Hippocampal formation (tissue), 2 donors: ENCODE measurements around the gene NDUFV2.
"Not testable (repeated sequence)": the region's sequence is repeated elsewhere in the genome, so short reads cannot be mapped to it uniquely, and the experiment has no call there.

Source experiments
- DNase-seq, 2 donors: peaks; one replicate each; lab custom pipeline; 2025; lab: John Stamatoyannopoulos, UW

The NDUFV2 gene

DNA sequence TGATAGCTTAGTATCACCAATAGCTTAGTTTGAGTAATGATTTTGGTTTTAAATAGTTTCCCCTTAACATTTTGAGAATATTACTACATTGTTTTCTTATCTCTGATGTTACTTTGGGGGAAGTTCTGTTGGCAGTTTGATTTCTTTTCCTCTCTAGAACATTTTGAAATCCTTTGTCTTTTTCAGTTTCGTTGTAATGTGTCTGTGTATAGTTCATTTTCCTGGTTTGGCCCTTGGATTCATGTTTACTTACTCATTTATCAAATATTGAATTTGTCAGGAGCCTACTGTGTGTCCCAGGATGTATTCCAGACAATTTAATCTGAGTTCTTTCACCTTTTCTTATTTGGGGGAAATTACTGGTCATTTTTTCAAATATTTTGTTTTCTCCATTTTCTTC, 50.8 kb downstream of the NDUFV2 start:
- no peak for DNase-seq

DNA sequence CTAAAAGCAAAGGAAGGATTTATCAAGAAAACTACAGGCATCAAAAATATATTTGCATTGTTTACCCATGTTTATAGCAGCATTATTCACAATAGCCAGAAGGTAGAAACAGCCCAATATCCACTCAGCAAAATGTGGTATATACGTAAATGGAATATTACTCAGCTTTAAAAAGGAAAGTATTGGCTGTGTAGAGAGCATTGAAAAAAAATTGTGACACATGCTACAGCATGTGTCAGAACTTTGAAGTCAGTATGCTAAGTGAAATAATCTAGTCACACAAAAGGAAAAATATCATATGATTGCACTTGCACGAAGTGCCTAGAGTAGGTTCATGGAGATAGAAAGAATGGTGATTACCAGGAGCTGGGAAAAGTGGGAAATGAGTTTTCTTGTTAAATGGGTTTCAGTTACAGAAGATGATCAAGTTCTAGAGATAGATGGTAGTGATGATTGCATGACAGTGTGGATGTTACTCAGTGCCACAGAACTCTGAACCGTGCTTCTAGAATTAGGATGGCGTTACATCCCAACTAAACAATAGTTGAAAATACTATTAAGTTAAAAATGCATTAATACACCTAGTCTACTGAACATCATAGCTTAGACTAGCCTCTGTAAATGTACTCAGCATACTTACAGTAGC, 54.2 kb downstream of the NDUFV2 start:
- no peak for DNase-seq

DNA sequence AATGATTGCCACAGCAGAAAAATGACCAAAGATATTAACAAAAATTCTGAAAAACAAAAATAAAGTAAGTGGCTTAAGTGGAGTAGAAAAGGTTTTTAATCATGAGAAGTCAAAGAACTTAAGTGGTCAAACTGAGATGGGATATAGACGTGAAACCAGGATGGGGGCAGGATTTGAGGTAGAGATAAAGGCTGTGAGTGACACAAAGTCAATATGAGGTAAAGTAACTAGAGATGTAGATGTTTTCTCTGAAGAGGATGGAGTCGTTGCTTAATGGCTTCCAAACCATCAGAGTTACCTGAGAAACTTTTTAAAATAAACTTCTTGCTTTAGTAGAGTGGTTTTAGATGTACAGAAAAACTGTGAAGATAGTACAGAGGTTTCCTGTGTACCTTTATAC, 55.3 kb downstream of the NDUFV2 start:
- no peak for DNase-seq

DNA sequence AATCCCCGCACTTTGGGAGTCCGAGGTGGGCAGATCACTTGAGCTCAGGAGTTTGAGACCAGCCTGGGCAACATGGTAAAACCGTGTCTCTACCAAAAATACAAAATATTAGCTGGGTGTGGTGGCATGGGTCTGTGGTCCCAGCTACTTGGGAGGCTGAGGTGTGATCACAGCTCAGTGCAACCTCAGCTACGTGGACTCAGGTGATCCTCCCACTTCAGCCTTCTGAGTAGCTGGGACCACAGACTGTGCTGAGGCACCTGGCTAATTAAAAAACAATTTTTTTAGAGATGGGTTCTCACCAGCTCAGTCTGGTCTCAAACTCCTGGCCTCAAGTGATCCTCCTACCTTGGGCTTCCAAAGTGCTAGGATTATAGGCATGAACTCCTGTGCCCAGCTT, 57.5 kb downstream of the NDUFV2 start:
- no peak for DNase-seq

DNA sequence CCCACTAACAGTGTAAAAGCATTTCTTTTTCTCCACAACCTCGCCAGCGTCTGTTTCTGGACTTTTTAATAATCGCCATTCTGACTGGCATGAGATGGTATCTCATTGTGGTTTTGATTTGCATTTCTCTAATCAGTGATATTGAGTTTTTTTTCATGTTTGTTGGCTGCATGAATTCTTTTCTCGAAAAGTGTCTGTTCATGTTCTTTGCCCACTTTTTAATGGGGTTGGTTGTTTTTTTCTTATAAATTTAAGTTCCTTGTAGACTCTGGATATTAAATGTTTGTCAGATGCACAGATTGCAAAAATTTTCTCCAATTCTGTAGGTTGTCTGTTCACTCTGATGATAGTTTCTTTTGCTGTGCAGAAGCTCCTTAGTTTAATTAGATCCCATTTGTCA, 60.2 kb downstream of the NDUFV2 start:
- not testable (repeated sequence) for DNase-seq

DNA sequence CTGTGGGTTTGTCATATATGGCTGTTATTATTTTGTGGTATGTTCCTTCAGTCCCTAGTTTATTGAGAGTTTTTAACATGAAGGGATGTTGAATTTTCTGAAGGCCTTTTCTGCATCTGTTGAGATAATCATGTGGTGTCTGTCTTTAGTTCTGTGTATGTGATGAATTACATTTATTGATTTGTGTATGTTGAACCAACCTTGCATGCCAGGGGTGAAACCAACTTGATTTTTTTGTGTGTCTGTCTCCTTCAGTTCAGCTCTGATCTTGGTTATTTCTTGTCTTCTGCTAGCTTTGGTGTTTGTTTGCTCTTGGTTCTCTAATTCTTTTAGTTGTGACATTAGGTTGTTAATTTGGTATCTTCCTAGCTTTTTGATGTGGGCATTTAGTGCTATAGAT, 61.6 kb downstream of the NDUFV2 start:
- DNase-seq, result not testable (repeated sequence)

DNA sequence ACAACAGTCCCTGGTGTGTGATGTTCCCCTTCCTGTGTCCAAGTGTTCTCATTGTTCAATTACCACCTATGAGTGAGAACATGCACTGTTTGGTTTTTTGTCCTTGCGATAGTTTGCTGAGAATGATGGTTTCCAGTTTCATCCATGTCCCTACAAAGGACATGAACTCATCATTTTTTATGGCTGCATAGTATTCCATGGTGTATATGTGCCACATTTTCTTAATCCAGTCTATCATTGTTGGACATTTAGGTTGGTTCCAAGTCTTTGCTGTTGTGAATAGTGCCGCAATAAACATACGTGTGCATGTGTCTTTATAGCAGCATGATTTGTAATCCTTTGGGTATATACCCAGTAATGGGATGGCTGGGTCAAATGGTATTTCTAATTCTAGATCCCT, 63.4 kb downstream of the NDUFV2 start:
- DNase-seq, result not testable (repeated sequence)

DNA sequence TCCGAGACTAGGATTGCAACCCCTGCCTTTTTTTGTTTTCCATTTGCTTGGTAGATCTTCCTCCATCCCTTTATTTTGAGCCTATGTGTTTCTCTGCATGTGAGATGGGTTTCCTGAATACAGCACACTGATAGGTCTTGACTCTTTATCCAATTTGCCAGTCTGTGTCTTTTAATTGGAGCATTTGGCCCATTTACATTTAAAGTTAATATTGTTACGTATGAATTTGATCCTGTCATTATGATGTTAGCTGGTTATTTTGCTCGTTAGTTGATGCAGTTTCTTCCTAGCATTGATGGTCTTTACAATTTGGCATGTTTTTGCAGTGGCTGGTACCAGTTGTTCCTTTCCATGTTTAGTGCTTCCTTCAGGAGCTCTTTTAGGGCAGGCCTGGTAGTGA, 67.0 kb downstream of the NDUFV2 start:
- DNase-seq, result not testable (repeated sequence)

DNA sequence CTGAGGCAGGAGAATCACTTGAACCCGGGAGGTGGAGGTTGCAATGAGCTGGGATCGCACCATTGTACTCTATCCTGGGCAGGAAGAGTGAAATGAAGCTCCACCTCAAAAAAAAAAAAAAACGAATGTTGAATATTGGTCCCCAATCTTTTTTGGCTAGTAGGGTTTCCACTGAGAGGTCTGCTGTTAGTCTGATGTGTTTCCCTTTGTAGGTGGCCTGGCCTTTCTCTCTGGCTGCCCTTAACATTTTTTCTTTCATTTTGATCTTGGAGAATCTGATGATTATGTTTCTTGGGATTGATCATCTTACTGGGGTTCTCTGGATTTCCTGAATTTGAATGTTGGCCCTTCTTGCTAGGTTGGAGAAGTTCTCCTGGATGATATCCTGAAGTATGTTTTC, 69.4 kb downstream of the NDUFV2 start:
- DNase-seq, result not testable (repeated sequence)

DNA sequence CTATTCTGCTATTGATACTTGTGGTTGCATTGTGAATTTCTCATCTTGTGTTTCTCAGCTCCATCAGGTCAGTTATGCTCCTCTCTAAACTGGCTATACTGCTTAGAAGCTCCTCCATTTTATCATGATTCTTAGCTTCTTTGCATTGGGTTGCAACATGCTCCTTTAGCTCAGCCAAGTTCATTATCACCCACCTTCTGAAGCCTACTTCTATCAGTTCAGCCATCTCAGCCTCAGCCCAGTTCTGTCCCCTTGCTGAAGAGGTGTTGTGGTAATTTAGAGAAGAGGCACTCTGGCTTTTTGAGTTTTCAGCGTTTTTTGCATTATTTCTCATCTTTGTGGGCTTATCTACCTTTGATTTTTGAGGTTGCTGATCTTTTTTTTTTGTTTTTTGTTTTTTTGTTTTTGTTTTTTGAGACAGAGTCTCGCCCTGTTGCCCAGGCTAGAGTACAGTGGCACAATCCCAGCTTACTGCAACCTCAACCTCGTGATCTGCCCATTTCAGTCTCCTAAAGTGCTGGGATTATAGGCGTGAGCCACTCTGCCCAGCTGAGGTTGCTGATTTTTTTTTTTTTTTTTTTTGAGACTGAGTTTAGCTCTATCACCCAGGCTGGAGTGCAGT, 70.1 kb downstream of the NDUFV2 start:
- no peak for DNase-seq

DNA sequence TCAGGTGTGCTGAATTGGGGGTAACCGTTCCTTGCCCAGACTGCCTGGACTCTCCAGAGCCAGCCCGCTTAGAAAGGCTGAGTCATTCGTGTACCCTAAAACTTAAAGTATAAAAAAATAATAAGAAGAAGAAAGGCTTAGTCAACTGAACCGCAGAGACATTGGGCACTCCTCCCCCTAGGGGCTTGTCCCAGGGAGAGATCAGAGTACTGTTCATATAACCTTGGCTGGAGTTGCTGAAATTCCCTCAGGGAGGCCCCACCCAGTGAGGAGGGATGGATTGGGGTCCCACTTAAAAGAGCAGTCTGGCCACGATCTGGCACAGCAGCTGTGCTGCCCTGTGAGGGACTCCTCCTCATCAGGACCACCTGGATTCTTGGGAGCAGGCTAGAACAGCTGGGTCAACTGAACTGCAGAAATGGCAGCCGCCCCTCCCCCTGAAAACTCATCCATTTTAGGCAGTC, 71.3 kb downstream of the NDUFV2 start:
- DNase-seq, result no peak

DNA sequence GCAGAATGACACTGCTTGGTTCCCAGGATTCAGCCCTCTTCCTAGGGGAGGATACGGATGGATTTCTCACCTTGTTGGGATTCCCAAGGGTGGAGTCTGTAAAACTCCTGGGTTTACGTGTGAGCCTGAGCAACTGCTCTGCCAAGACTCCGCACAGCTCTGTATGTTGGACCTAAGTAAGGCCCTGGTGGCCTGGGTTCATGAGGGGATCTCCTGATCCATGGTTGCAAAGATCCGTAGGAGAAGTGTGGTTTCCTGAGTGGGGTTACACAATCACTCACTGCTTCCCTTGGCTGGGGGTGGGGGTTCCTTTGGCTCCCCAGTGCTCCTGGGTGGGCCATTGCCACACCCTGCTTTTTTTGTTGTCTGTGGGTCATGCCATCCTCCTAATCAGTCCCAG, 71.8 kb downstream of the NDUFV2 start:
- DNase-seq, result no peak

DNA sequence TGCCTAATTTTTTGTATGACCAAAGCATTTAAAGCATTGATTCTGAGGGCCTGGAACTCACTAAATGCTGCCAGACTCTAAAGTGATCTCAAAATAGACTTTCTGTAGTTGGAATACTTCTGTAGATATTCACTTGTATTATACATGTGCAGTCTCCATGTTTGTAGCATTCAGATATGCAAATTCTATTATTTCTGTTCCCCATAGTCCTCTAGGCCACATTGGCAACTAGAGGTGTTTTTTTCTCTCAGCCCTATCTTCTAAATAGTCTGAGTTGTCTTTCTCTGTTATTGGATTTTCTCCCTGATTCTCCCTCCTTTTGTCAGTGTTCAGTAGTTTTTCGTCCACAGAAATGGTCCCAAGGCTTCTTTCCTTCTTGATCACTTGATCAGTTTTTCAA, 72.6 kb downstream of the NDUFV2 start:
- no peak for DNase-seq

DNA sequence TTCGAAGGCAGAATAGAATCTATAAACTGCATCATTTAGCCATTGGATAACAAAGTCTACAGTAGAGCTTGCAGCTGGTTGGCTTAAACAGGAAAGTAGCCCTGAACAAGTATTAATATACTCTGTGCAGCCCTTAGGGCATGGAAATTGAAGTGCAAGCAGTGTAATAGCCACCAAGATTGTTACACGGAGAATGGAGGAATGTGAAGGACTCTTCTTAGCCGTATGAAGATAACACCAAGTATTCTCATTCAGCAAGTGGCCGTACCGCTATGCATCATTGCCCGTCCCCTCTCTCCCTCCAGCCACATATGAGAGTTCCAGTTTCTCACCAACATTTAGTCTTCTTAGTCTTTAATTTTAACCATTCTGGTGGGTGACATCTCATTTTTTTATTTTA, 74.5 kb downstream of the NDUFV2 start:
- no peak for DNase-seq

DNA sequence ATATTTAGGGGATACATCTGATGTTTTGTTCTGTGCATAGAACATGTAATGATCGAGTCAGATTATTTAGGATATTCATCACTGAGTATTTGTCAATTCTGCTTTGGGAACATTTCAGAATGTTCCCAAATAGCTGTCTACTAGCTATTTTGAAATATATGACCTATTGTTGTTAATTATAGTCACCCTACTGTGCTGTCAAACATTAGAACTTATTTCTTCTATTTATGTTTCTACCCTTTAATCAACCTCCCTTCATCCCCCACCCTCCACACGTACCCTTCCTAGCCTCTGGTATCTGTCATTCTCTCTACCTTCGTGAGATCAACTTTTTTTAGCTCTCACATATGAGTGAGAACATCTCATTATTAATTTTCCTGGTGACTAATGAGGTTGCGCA, 75.0 kb downstream of the NDUFV2 start:
- no peak for DNase-seq

DNA sequence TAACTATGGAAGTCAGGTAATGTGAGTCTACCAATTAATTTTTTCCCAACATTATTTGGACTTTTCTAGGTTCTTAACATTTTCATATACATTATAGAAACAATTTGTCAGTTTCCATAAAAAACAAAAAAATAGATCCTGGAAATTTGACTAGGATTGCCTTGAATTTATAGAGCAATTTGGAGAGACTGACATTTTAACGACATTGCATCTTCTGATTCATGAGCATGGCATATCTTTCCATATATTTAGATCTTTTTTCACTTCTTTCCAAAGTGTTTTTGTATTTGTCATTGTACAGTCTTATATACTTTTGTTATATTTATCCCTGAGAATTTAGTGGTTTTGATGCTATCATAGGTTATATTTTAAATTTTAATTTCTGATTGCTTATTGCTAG, 76.1 kb downstream of the NDUFV2 start:
- no peak for DNase-seq

DNA sequence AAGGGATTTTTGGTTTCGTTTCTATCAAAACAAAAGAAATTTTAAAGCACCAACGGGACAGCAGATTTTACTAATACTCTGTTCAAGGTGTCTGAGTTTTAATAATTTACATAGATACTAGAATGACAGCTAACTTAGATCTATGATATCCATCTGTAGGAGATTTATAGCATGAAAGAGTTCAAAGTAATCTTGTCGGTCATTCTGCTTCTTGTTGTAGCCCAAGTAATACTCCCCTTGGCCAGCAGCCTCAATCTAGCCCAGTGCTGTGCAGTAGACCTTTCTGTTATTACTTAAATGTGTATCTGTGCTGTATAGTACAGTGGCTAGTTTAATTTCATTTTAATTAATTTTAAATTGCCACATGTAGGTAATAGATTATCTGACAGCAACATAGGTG, 78.8 kb downstream of the NDUFV2 start:
- no peak for DNase-seq

DNA sequence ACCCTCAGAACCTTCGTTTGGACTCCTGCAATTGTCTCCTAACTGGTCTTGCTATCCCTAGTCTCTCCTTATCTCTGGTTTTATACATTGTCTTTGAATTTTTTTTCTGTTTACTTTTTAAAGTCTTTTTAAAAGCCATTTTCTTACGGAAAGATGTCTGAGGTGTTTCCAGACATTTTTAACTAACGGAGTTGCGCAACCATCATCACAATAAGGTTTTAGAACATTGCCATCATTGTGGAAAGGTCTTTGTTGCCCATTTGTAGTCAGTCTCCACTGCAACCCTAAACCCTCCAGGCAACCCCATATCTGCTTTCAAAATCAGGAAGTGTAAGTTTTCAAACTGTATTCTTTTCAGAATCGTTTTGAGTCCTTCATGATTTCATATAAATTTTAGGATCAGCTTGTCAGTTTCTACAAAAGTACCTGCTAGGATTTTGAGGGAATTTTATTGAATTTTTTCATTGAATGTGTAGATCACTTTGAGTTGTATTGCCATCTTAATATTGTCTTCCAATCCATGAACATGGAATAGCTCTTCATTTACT, 80.4 kb downstream of the NDUFV2 start:
- DNase-seq, result no peak
